Adrenal gland (tissue), 5 donors: Measurements from ENCODE around the gene TMEM40.

Source experiments
- CTCF ChIP-seq, 6 experiments: fragments of 450-650 bp in 4 of 6; fragments of 200-600 bp in 2 of 6; sonication (generic) in 1 of 6; IDR thresholded peaks; 1 replicate in 5 of 6; 2 replicates in 1 of 6; pipeline versions ENCODE4 v1.5.1 to v1.8.0; 2016 to 2021; ENCODE audit warnings: antibody characterized with exemption in 6 of 6, mild to moderate bottlenecking in 2 of 6, moderate library complexity in 1 of 6
- POLR2A ChIP-seq, 2 donors: fragments of 450-650 bp; IDR thresholded peaks; one replicate each; pipeline ENCODE4 v1.6.1; 2017; ENCODE audit warnings: antibody characterized with exemption in 2 of 2, mild to moderate bottlenecking in 2 of 2, moderate library complexity in 1 of 2
- donor health status: DM: no; HTN: no; CAD: no.

- TF ChIP-seq POLR2A (IDR thresholded peaks at IDR 0.05) (no peak), CTCF (IDR thresholded peaks at IDR 0.05) (no peak)
These were observed 12.6 kb downstream of the TMEM40 start for GRCh38 chr3:12746419-12746818.
